ENCODE data around the gene MET. TPM values are rescaled to one million over a fixed set of nuclear protein-coding genes. Genes with fewer than 3 reads are reported as not detected.

The MET gene
- total RNA-seq: 67.1 and 105 TPM in 2 replicates

DNA sequence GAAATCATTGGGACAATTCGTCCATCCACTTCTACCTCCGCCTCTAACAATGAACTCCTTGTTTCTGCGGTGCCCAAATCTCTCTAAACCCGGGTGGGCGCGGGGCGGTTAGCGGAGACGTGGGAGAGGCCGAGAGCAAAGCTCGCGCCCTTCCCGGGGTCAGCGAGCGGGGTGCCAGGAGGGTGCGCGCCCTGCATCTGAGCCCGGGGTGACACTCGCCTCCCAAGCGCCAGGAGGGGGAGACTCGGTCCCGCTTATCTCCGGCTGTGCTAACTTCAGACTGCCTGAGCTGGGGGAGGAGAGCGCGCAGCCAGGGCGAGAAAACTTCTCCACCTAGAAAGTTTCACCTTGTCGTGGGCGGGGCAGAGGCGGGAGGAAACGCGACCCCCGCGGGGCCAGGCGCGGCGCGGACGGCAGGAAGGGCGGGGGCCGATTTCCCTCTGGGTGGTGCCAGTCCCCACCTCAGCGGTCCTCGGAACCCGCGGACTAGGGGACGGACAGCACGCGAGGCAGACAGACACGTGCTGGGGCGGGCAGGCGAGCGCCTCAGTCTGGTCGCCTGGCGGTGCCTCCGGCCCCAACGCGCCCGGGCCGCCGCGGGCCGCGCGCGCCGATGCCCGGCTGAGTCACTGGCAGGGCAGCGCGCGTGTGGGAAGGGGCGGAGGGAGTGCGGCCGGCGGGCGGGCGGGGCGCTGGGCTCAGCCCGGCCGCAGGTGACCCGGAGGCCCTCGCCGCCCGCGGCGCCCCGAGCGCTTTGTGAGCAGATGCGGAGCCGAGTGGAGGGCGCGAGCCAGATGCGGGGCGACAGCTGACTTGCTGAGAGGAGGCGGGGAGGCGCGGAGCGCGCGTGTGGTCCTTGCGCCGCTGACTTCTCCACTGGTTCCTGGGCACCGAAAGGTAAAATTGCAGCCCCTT is at the start of gene MET:
MET (plus strand) TSS at position 516 of the 915 bp plus-strand sequence. CDS start 26,889 bp downstream, outside the sequence.

Other genes with a start within 250 kb of the MET start
- 214 and 229 TPM in 2 replicates for gene CAV2, start 172.5 kb upstream of the MET start, total RNA-seq
- 549 and 668 TPM in 2 replicates for gene CAV1, start 147.2 kb upstream of the MET start, total RNA-seq
- 177 and 183 TPM in 2 replicates for gene CAPZA2, start 190.4 kb downstream of the MET start, total RNA-seq